Measurements from ENCODE around the gene TRIM41. TPM values are rescaled to one million over a fixed set of nuclear protein-coding genes. Genes with fewer than 3 reads are reported as not detected.

The TRIM41 gene
- total and polyA plus RNA-seq, 9 of the 15 experiments (the other 6 are each of a cell fraction or from before 2014, with no cell fraction given), result 1.8 to 47.6 (median 20.9) TPM

GRCh38 chr5:181220178-181220515, 2.9 kb upstream of the TRIM41 start:
- POLR2A ChIA-PET, result no interaction called here
- Histone ChIP-seq H3K9me1 (ENCODE audit: control insufficient read depth, insufficient read depth, low read length) (no peaks in the 10 kb centered on the region), H2AFZ (ENCODE audit: low read depth, low read length) (no peak overlapping the region), H3K4me1 (replicated peaks in 1 of 2; ENCODE audit: control insufficient read depth in 2 of 2, insufficient read depth in 2 of 2, low read length in 2 of 2) (peaks cover 4 to 54% of the 10 kb centered on the region in 2 experiments; a peak in 4 of 5 replicates), H3K4me3 (no peak overlapping the region), H3K79me2 (ENCODE audit: control insufficient read depth, insufficient read depth, low read length) (peaks cover 16% of the 10 kb centered on the region), H3K9me3 (replicated peaks; ENCODE audit: control insufficient read depth, insufficient read depth, low read depth, low read length) (no peaks in the 10 kb centered on the region), H4K20me1 (replicated peaks; ENCODE audit: control insufficient read depth, insufficient read depth, low read length) (no peaks in the 10 kb centered on the region), H3K9ac (ENCODE audit: insufficient read depth in 1 of 2, low read depth in 2 of 2, low read length in 2 of 2) (no peak overlapping the region), H3K36me3 (ENCODE audit: control insufficient read depth, insufficient read depth, low read length) (peaks cover 2% of the 10 kb centered on the region; the same call in 1 of the 3 replicates), H3K27ac (ENCODE audit: extremely low read depth, low read depth, low read length) (no peak overlapping the region), H3K27me3 (ENCODE audit: control insufficient read depth in 2 of 2, insufficient read depth in 2 of 2, low read length in 2 of 2) (no peaks in the 10 kb centered on the region), H3K4me2 (ENCODE audit: insufficient read depth, low read length) (no peak overlapping the region)
- intact Hi-C loops (cut with micrococcal nuclease) (no loop called here), in situ Hi-C loops (cut with MboI) (no loop called here)
- no TSS peak for BruUV-seq (replicated peaks)
- no peak for ATAC-seq
- WGBS (ENCODE audit: insufficient coverage, low coverage, missing lambda C conversion rate), result 96% methylated on average over 8 of the region's 10 CpGs
- TF ChIP-seq ZNF778 (CRISPR knock-in tag; IDR thresholded peaks at IDR 0.05), result no peak
- no peak for TF ChIP-seq LCOR (CRISPR knock-in tag; IDR thresholded peaks at IDR 0.05)
- no peak for TF ChIP-seq TAF15 (IDR thresholded peaks at IDR 0.05; ENCODE audit: low read depth, low read length)
- no peak for TF ChIP-seq FOSL1 (tag; conservative IDR thresholded peaks at IDR 0.05)
- TF ChIP-seq POLR3A (IDR thresholded peaks at IDR 0.05; ENCODE audit: borderline replicate concordance, extremely low read depth, insufficient read depth, insufficient read length), result no peak
- no peak for TF ChIP-seq ZNF507 (tag; conservative IDR thresholded peaks at IDR 0.05)
- CTCF ChIA-PET (ENCODE audit: low intra/inter-chr PET ratio), result no interaction called here
- FAIRE-seq, result no peak
- DNase-seq (ENCODE audit: extremely low read depth in 1 of 4, low spot score in 3 of 4), result no peak

Measured in K562 (cell line).